Measurements from ENCODE around the gene MAX.
A peak's percentile ranks its signal among the peaks of the same experiment; 100 is the strongest.

Gene MAX

DNA sequence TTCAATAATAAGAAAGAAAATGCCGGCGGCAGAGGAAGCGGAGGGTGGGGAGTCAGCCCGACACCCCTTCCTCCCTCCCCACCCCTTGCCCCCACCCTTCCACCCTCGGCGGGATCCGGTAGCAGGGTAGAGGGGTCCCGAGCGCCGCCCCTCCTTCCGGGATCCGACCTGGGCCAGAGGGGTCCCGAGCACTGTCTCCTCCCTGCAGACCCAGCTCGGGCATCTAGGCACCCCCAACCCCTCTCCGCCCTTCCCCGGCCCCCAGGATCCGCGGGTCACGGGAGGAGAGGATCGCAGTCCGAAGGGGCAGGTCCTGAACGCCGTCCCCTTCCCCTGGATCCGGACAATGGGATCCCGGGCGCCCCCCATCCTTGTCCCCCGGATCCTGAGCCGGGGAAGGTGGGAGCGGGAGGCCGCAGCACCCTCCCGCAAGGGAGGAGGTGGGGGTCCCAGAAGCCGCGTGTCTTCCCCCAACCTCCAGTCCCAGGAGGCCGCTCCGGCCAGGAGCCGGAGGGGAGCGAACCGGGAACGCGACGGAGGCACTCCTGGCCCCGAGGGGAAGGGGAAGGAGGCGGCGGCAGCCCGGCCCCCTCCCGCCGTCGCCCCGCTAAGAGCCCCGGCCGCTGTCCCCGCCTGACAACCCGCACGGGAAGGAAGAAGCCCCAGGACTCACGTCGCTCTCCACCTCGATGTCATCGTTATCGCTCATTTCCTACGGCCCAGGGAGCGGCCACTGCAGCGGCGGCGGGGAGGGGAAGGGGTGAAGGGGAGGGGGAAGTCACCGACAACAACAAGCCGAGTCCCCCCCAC, 481 bp downstream of the MAX start:
- Histone ChIP-seq H3K4me3 (ENCODE audit: low read depth, low read length) (peak overlapping the region; percentile 93), H3K27ac (ENCODE audit: extremely low read depth, low read depth, low read length) (peak overlapping the region; percentile 68), H3K4me1 (ENCODE audit: control insufficient read depth, insufficient read depth, low read length) (peaks cover 6% of the 10 kb centered on the region), H3K9me3 (ENCODE audit: control insufficient read depth, insufficient read depth, low read depth, low read length) (no peaks in the 10 kb centered on the region), H3K36me3 (ENCODE audit: control insufficient read depth in 2 of 2, insufficient read depth in 1 of 2, low read length in 2 of 2) (peaks cover 4 to 14% of the 10 kb centered on the region in 2 experiments)
- POLR2A ChIA-PET: interaction anchor here (0.6 to 1.2 kb wide), 6 partner anchors 10 to 187 kb away, joined by 3 to 5 read pairs (median 4); partner anchors contain the start of gene FNTB
- CTCF ChIA-PET: interaction anchor here (1.0 kb wide), 1 partner anchor 27 kb away, joined by 3 read pairs; no protein-coding TSS in a partner anchor
- TF ChIP-seq ZNF292 (tag by site-specific recombination; IDR thresholded peaks at IDR 0.05; ENCODE audit: borderline replicate concordance, low read depth) (no peak), MEIS1 (CRISPR knock-in tag; IDR thresholded peaks at IDR 0.05; ENCODE audit: borderline replicate concordance) (no peak), ZNF16 (tag by site-specific recombination; IDR thresholded peaks at IDR 0.05; ENCODE audit: low read depth) (no peak), KLF10 (tag by site-specific recombination; IDR thresholded peaks at IDR 0.05) (no peak), KLF16 (tag by site-specific recombination; IDR thresholded peaks at IDR 0.05) (no peak), INSM2 (tag by site-specific recombination; IDR thresholded peaks at IDR 0.05) (no peak), ZNF654 (tag by site-specific recombination; IDR thresholded peaks at IDR 0.05; ENCODE audit: low read depth) (no peak), OSR2 (tag by site-specific recombination; IDR thresholded peaks at IDR 0.05) (no peak), ZNF843 (tag by site-specific recombination; IDR thresholded peaks at IDR 0.05) (no peak), EGR2 (tag by site-specific recombination; IDR thresholded peaks at IDR 0.05; ENCODE audit: low read depth) (no peak), GLIS2 (tag by site-specific recombination; IDR thresholded peaks at IDR 0.05) (peak; percentile 58; the same call in 1 of the 2 replicates), ZNF501 (tag by site-specific recombination; IDR thresholded peaks at IDR 0.05) (no peak), HOXC10 (CRISPR knock-in tag; IDR thresholded peaks at IDR 0.05) (no peak), ZNF404 (tag by site-specific recombination; IDR thresholded peaks at IDR 0.05) (no peak), ZFP37 (tag by site-specific recombination; IDR thresholded peaks at IDR 0.05) (no peak), ZNF121 (tag by site-specific recombination; IDR thresholded peaks at IDR 0.05) (no peak), FEZF1 (tag by site-specific recombination; IDR thresholded peaks at IDR 0.05) (no peak), ZNF398 (tag by site-specific recombination; IDR thresholded peaks at IDR 0.05) (no peak), ZNF239 (tag by site-specific recombination; IDR thresholded peaks at IDR 0.05) (no peak)
- TF ChIP-seq, protein P1, sequence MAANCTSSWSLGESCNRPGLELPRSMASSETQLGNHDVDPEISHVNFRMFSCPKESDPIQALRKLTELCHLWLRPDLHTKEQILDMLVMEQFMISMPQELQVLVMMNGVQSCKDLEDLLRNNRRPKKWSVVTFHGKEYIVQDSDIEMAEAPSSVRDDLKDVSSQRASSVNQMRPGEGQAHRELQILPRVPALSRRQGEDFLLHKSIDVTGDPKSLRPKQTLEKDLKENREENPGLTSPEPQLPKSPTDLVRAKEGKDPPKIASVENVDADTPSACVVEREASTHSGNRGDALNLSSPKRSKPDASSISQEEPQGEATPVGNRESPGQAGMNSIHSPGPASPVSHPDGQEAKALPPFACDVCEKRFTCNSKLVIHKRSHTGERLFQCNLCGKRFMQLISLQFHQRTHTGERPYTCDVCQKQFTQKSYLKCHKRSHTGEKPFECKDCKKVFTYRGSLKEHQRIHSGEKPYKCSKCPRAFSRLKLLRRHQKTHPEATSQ (tag by site-specific recombination; IDR thresholded peaks at IDR 0.05): no peak
- TF ChIP-seq, protein P2, sequence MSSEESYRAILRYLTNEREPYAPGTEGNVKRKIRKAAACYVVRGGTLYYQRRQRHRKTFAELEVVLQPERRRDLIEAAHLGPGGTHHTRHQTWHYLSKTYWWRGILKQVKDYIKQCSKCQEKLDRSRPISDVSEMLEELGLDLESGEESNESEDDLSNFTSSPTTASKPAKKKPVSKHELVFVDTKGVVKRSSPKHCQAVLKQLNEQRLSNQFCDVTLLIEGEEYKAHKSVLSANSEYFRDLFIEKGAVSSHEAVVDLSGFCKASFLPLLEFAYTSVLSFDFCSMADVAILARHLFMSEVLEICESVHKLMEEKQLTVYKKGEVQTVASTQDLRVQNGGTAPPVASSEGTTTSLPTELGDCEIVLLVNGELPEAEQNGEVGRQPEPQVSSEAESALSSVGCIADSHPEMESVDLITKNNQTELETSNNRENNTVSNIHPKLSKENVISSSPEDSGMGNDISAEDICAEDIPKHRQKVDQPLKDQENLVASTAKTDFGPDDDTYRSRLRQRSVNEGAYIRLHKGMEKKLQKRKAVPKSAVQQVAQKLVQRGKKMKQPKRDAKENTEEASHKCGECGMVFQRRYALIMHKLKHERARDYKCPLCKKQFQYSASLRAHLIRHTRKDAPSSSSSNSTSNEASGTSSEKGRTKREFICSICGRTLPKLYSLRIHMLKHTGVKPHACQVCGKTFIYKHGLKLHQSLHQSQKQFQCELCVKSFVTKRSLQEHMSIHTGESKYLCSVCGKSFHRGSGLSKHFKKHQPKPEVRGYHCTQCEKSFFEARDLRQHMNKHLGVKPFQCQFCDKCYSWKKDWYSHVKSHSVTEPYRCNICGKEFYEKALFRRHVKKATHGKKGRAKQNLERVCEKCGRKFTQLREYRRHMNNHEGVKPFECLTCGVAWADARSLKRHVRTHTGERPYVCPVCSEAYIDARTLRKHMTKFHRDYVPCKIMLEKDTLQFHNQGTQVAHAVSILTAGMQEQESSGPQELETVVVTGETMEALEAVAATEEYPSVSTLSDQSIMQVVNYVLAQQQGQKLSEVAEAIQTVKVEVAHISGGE (tag by site-specific recombination; conservative IDR thresholded peaks at IDR 0.05; ENCODE audit: low read depth): 0 out of 2 replicates have a peak, but pooled peaks have one; percentile 1
- TF ChIP-seq, protein P3, sequence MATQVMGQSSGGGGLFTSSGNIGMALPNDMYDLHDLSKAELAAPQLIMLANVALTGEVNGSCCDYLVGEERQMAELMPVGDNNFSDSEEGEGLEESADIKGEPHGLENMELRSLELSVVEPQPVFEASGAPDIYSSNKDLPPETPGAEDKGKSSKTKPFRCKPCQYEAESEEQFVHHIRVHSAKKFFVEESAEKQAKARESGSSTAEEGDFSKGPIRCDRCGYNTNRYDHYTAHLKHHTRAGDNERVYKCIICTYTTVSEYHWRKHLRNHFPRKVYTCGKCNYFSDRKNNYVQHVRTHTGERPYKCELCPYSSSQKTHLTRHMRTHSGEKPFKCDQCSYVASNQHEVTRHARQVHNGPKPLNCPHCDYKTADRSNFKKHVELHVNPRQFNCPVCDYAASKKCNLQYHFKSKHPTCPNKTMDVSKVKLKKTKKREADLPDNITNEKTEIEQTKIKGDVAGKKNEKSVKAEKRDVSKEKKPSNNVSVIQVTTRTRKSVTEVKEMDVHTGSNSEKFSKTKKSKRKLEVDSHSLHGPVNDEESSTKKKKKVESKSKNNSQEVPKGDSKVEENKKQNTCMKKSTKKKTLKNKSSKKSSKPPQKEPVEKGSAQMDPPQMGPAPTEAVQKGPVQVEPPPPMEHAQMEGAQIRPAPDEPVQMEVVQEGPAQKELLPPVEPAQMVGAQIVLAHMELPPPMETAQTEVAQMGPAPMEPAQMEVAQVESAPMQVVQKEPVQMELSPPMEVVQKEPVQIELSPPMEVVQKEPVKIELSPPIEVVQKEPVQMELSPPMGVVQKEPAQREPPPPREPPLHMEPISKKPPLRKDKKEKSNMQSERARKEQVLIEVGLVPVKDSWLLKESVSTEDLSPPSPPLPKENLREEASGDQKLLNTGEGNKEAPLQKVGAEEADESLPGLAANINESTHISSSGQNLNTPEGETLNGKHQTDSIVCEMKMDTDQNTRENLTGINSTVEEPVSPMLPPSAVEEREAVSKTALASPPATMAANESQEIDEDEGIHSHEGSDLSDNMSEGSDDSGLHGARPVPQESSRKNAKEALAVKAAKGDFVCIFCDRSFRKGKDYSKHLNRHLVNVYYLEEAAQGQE (tag by site-specific recombination; IDR thresholded peaks at IDR 0.05): peak; percentile 56
- TF ChIP-seq, protein P4, sequence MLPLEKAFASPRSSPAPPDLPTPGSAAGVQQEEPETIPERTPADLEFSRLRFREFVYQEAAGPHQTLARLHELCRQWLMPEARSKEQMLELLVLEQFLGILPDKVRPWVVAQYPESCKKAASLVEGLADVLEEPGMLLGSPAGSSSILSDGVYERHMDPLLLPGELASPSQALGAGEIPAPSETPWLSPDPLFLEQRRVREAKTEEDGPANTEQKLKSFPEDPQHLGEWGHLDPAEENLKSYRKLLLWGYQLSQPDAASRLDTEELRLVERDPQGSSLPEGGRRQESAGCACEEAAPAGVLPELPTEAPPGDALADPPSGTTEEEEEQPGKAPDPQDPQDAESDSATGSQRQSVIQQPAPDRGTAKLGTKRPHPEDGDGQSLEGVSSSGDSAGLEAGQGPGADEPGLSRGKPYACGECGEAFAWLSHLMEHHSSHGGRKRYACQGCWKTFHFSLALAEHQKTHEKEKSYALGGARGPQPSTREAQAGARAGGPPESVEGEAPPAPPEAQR (tag by site-specific recombination; IDR thresholded peaks at IDR 0.05): no peak
